Hematopoietic multipotent progenitor cell treated with erythropoietin and hydrocortisone succinate and interleukin-3 and kit ligand, for 8 days (in vitro differentiated cells): Measurements from ENCODE around the gene ARRB2.
"Not testable (repeated sequence)": the region's sequence is repeated elsewhere in the genome, so short reads cannot be mapped to it uniquely, and the experiment has no call there.

Source experiments
- DNase-seq: peaks from one replicate; pipeline ENCODE4 v3.0.0-alpha.2; 2015

The ARRB2 gene

GRCh38 chr17:4703330-4703691 lies 7.1 kb upstream of the ARRB2 start:
- DNase-seq, result no peak

- DNase-seq, result not testable (repeated sequence)
Measured at GRCh38 chr17:4704574-4704907, 5.9 kb upstream of the ARRB2 start.

- no peak for DNase-seq
Measured at GRCh38 chr17:4704991-4705390, 5.4 kb upstream of the ARRB2 start.

- DNase-seq, result no peak
Measured at GRCh38 chr17:4706121-4706520, 4.3 kb upstream of the ARRB2 start.

- peak; percentile 79 for DNase-seq
Measured at GRCh38 chr17:4708436-4708835, 2.0 kb upstream of the ARRB2 start.

GRCh38 chr17:4710693-4711634 lies 532 bp downstream of the ARRB2 start:
- DNase-seq, result peak; percentile 26

GRCh38 chr17:4711661-4712181 lies 1.3 kb downstream of the ARRB2 start:
- peak; percentile 43 for DNase-seq

- peak; percentile 22 for DNase-seq
Measured at GRCh38 chr17:4712526-4712925, 2.1 kb downstream of the ARRB2 start.

GRCh38 chr17:4714340-4715062 lies 4.1 kb downstream of the ARRB2 start:
- DNase-seq, result not testable (repeated sequence)

GRCh38 chr17:4715063-4715744 lies 4.8 kb downstream of the ARRB2 start:
- DNase-seq, result no peak

GRCh38 chr17:4716081-4716480 lies 5.6 kb downstream of the ARRB2 start:
- no peak for DNase-seq

GRCh38 chr17:4717791-4718190 lies 7.4 kb downstream of the ARRB2 start:
- no peak for DNase-seq

- DNase-seq, result no peak
Measured at GRCh38 chr17:4718276-4718675, 7.8 kb downstream of the ARRB2 start.

GRCh38 chr17:4719146-4719545 lies 8.7 kb downstream of the ARRB2 start:
- DNase-seq, result no peak

GRCh38 chr17:4719684-4720221 lies 9.3 kb downstream of the ARRB2 start:
- DNase-seq, result no peak

GRCh38 chr17:4720787-4721186 lies 10.4 kb downstream of the ARRB2 start:
- DNase-seq, result no peak

- DNase-seq, result peak; percentile 94
Measured at GRCh38 chr17:4721203-4722135, 11.0 kb downstream of the ARRB2 start.

- no peak for DNase-seq
Measured at GRCh38 chr17:4722678-4723240, 12.3 kb downstream of the ARRB2 start.

GRCh38 chr17:4724650-4725049 lies 14.2 kb downstream of the ARRB2 start:
- peak; percentile 43 for DNase-seq

- no peak for DNase-seq
Measured at GRCh38 chr17:4725646-4726310, 15.3 kb downstream of the ARRB2 start.

GRCh38 chr17:4728124-4728523 lies 17.7 kb downstream of the ARRB2 start:
- no peak for DNase-seq
